SK-N-MC (cell line): ENCODE results near the gene MAPK8IP2.

Source experiments
- EZH2 ChIP-seq: fragments of 200-600 bp; sonication (generic); IDR thresholded peaks from one replicate; pipeline ENCODE4 v1.6.1; 2017; ENCODE audit warnings: antibody characterized with exemption
- FOXP2 ChIP-seq: optimal IDR thresholded peaks from 2 replicates; pipeline ENCODE3; 2011; ENCODE audit warnings: mild to moderate bottlenecking, moderate library complexity; ENCODE audit not compliant: insufficient read depth; ENCODE audit errors: extremely low read length, control extremely low read depth
- POLR2AphosphoS5 ChIP-seq: IDR thresholded peaks from 2 replicates; pipeline ENCODE4 v1.6.1; 2012; ENCODE audit warnings: mild to moderate bottlenecking, low read depth, low read length, borderline replicate concordance

DNA sequence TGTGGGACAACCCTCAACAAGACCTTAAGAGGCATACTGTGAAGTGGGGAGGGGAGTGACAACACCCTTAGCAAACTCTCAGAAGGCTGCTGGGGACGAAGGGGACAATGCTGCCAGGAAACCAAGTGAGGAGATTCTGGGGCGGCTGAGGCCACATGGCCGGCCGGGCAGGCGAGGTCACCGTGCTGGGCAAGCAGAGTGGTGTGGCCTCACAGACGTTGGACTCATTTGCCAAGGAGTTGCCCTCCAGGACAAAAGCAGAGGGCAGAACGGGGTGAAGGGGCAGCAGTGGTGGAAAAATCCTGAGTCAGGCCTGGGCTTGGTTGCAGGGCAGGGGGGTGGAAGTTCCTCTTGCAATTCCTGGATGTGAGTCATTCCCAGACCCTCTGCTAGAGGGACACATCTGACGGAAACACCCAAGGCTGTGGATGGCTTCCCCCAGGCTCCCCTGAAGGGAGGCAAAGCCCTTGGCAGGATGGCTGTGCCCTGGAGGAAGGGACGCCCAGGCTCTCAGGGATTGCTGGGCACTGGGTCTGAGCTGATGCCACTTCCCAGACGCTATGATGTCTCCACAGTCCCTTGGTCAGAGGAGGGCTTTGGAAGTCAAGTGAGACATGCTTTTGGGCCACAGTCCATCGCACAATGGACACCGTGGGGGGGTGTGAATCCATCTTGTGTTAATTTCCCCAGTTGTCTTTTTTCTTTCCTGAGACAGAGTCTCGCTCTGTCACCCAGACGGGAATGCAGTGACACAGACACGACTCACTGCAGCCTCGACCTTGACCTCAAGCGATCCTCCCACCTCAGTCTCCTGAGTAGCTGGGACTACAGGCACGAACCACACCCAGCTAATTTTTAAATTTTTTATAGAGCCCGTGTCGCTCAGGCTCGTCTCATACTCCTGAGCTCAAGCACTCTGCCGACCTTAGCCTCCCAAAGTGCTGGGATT is 55.8 kb downstream of the MAPK8IP2 start:
- TF ChIP-seq POLR2AphosphoS5 (no peak), EZH2 (no peak), FOXP2 (no peak)
